IMR-90 (cell line): ENCODE measurements around the gene ATP1B2. TPM values are rescaled to one million over a fixed set of nuclear protein-coding genes. Genes with fewer than 3 reads are reported as not detected.

Source experiments
- ATAC-seq: fragments of 200-7000 bp; cut with Tn5 transposase; 2 replicates; pipeline ENCODE4 v1.9.1; 2020; ENCODE audit warnings: low read depth, mild to moderate bottlenecking, moderate library complexity
- BruUV-seq: library from RNA; stranded (reverse); fragments of 400-500 nt; replicated peaks from 2 replicates; lab custom pipeline; 2021; lab: Mats Ljungman, UMichigan
- CTCF ChIA-PET: fragments of 300-600 bp; formaldehyde crosslinking; extraction: SDS; loops from one replicate; lab custom pipeline; 2021; ENCODE audit warnings: antibody characterized with exemption; lab: Yijun Ruan, JAX
- POLR2A ChIA-PET: fragments of 300-600 bp; sonication (Branson Sonifier 250); formaldehyde crosslinking; loops from one replicate; lab custom pipeline; 2022; ENCODE audit warnings: antibody characterized with exemption; ENCODE audit not compliant: unreplicated experiment; lab: Charles Lee
- DNase-seq: peaks from one replicate; pipeline ENCODE4 v3.0.0; 2013
- H2AFZ ChIP-seq: replicated peaks from 2 replicates; pipeline ENCODE3; 2013; ENCODE audit warnings: low read length, mild to moderate bottlenecking; ENCODE audit not compliant: poor library complexity
- H2AK5ac ChIP-seq: 2 replicates; pipeline ENCODE4 v1.6.1; 2013; ENCODE audit warnings: low read depth, low read length, inconsistent platforms
- H2AK9ac ChIP-seq: replicated peaks from 2 replicates; pipeline ENCODE3; 2013; ENCODE audit warnings: mild to moderate bottlenecking, low read depth, low read length, moderate library complexity; ENCODE audit not compliant: poor library complexity
- H2BK120ac ChIP-seq: 2 replicates; pipeline ENCODE4 v1.6.1; 2013; ENCODE audit warnings: low read depth, low read length, inconsistent platforms
- H2BK15ac ChIP-seq: 3 replicates; pipeline ENCODE4 v1.6.1; 2013; ENCODE audit warnings: low read depth, low read length, inconsistent platforms
- H2BK20ac ChIP-seq: 2 replicates; pipeline ENCODE4 v1.6.1; 2013; ENCODE audit warnings: low read depth, mild to moderate bottlenecking, inconsistent platforms, low read length, moderate library complexity
- H2BK5ac ChIP-seq: 2 replicates; pipeline ENCODE4 v1.6.1; 2013; ENCODE audit warnings: mild to moderate bottlenecking, low read depth, low read length, inconsistent platforms; ENCODE audit not compliant: poor library complexity, severe bottlenecking
- H3K14ac ChIP-seq: replicated peaks from 2 replicates; pipeline ENCODE4 v1.6.1; 2013; ENCODE audit warnings: low read depth, low read length, inconsistent platforms
- H3K18ac ChIP-seq: 2 replicates; pipeline ENCODE4 v1.6.1; 2013; ENCODE audit warnings: low read depth, low read length, control low read depth
- H3K23ac ChIP-seq: 2 replicates; pipeline ENCODE4 v1.6.1; 2013; ENCODE audit warnings: low read depth, low read length, inconsistent platforms
- H3K27ac ChIP-seq: 2 replicates; pipeline ENCODE4 v1.5.1; 2013; ENCODE audit warnings: mild to moderate bottlenecking, control low read depth, low read length; ENCODE audit not compliant: insufficient read depth
- H3K27me3 ChIP-seq: 2 replicates; pipeline ENCODE4 v1.6.1; 2013; ENCODE audit warnings: low read length; ENCODE audit not compliant: control insufficient read depth, insufficient read depth
- H3K36me3 ChIP-seq: 2 replicates; pipeline ENCODE4 v1.6.1; 2013; ENCODE audit warnings: low read length, mixed read lengths; ENCODE audit not compliant: control insufficient read depth, insufficient read depth
- H3K4ac ChIP-seq: 2 replicates; pipeline ENCODE4 v1.6.1; 2013; ENCODE audit warnings: low read depth, low read length, inconsistent platforms
- H3K4me1 ChIP-seq: 2 replicates; pipeline ENCODE4 v1.6.1; 2013; ENCODE audit warnings: low read length, mixed read lengths; ENCODE audit not compliant: control insufficient read depth, insufficient read depth
- H3K4me2 ChIP-seq: 2 replicates; pipeline ENCODE4 v1.6.1; 2013; ENCODE audit warnings: low read depth, mild to moderate bottlenecking, control low read depth, low read length, moderate library complexity
- H3K4me3 ChIP-seq: 2 replicates; pipeline ENCODE4 v1.5.1; 2013; ENCODE audit warnings: low read depth, mild to moderate bottlenecking, control low read depth, low read length, moderate library complexity; ENCODE audit not compliant: insufficient read depth
- H3K56ac ChIP-seq: 2 replicates; pipeline ENCODE4 v1.6.1; 2013; ENCODE audit warnings: low read length, inconsistent platforms; ENCODE audit not compliant: insufficient read depth; ENCODE audit errors: extremely low read depth
- H3K79me1 ChIP-seq, 2 experiments: 2 replicates each; pipeline ENCODE4 v1.6.1; 2013; ENCODE audit warnings: low read length in 2 of 2, inconsistent platforms in 1 of 2, low read depth in 1 of 2
- H3K9ac ChIP-seq: 2 replicates; pipeline ENCODE4 v1.6.1; 2013; ENCODE audit warnings: low read depth, low read length, control low read depth
- H3K9me1 ChIP-seq: 2 replicates; pipeline ENCODE4 v1.6.1; 2013; ENCODE audit warnings: low read length, inconsistent platforms; ENCODE audit not compliant: insufficient read depth
- H3K9me3 ChIP-seq: 2 replicates; pipeline ENCODE4 v1.6.1; 2013; ENCODE audit warnings: low read length; ENCODE audit not compliant: control insufficient read depth, insufficient read depth
- H4K20me1 ChIP-seq: 2 replicates; pipeline ENCODE4 v1.6.1; 2013; ENCODE audit warnings: low read length, inconsistent platforms; ENCODE audit not compliant: insufficient read depth
- H4K5ac ChIP-seq: 2 replicates; pipeline ENCODE4 v1.6.1; 2013; ENCODE audit warnings: mild to moderate bottlenecking, low read depth, low read length, control low read depth
- H4K8ac ChIP-seq, 2 experiments: 2 replicates each; pipeline ENCODE4 v1.6.1; 2013; ENCODE audit warnings: low read depth in 2 of 2, low read length in 2 of 2, control low read depth in 1 of 2, inconsistent platforms in 1 of 2
- H4K91ac ChIP-seq: 2 replicates; pipeline ENCODE4 v1.6.1; 2013; ENCODE audit warnings: low read depth, low read length, inconsistent platforms; ENCODE audit not compliant: insufficient read depth
- CTCF ChIP-seq: conservative IDR thresholded peaks from 2 replicates; pipeline ENCODE4 v1.5.1; 2012; ENCODE audit warnings: mild to moderate bottlenecking, low read depth, low read length, improper control_type of control experiment
- RAD21 ChIP-seq: IDR thresholded peaks from 2 replicates; pipeline ENCODE4 v1.6.1; 2012; ENCODE audit warnings: low read length, improper control_type of control experiment
- SMC3 ChIP-seq: fragments of 150-350 bp; IDR thresholded peaks from 2 replicates; pipeline ENCODE4 v1.6.1; 2016; ENCODE audit warnings: low read depth, mild to moderate bottlenecking, antibody characterized with exemption, low read length, moderate library complexity
- WGBS, 2 experiments: methylation state at CpG; one replicate each; pipeline versions ENCODE4 v1.1.5 to v1.1.7; 2013; ENCODE audit warnings: missing lambda C conversion rate in 2 of 2; ENCODE audit not compliant: insufficient read length in 1 of 2; ENCODE audit errors: extremely low coverage in 2 of 2; 5-methylcytosine and 5-hydroxymethylcytosine counted together
- dilution Hi-C: fragments of 300-500 bp; cut with HindIII; formaldehyde crosslinking; loops from one replicate; pipeline ENCODE4 v1.14.3; 2018; ENCODE audit warnings: low sequenced_read_pairs; ENCODE audit not compliant: unreplicated experiment
- in situ Hi-C: fragments of 300-500 bp; cut with MboI; formaldehyde crosslinking; loops from 3 replicates; pipeline ENCODE4 v1.14.3; 2019; ENCODE audit warnings: low sequenced_read_pairs, inconsistent platforms, mixed read lengths
- intact Hi-C: fragments of 100-400 bp; cut with micrococcal nuclease; formaldehyde crosslinking; loops from 2 replicates; pipeline ENCODE4 v1.10.0; 2022
- polyA plus RNA-seq, 3 experiments: library from polyadenylated mRNA; depleted of rRNA; stranded (reverse); fragments of >200 nt; gene quantifications; 2 replicates each; pipeline ENCODE4 v1.2.3, GENCODE V29; 2012; ENCODE audit warnings: low replicate concordance in 1 of 3
- total RNA-seq: library from RNA; depleted of rRNA; stranded (reverse); fragments of >200 nt; gene quantifications from 2 replicates; pipeline ENCODE4 v1.2.3, GENCODE V29; 2012

The ATP1B2 gene
- total and polyA plus RNA-seq, 2 of the 4 experiments (the other 2 are of a cell fraction): 0.02 TPM; not detected in 1

DNA sequence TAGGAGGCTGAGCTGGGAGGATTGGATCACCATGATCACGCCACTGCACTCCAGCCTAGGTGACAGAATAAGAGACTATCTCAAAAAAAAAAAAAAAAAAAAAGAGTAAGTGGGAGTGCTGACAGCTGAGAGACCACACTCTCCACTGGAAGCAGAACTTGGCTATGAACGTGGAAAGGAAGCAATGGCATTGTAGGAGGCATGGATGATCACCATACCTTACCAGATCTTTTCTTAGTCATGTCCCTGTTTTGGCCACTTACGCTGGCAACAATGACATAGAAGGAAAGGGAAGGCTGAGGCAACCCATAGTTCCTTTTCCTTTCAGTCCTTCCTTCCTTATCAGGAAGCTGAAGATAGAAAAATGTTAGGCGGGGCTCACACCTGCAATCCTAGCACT is 3.7 kb upstream of the ATP1B2 start:
- peaks cover 27% of the 10 kb centered on the region for H3K27me3 ChIP-seq
- H3K9me1 ChIP-seq: no peaks in the 10 kb centered on the region
- no peak overlapping the region for H2AFZ ChIP-seq
- WGBS, 2 experiments: no CpG with 5 or more reads among the region's 4 CpGs
- no peak overlapping the region for H3K56ac ChIP-seq
- ChIA-PET CTCF (interaction anchor here (0.6 kb wide), 1 partner anchor 41 kb away, joined by 3 read pairs; no protein-coding TSS in a partner anchor), POLR2A (no interaction called here)
- H2BK20ac ChIP-seq: no peak overlapping the region
- H4K20me1 ChIP-seq: no peaks in the 10 kb centered on the region; the same call in 1 of the 2 replicates
- no peak overlapping the region for H3K9ac ChIP-seq
- no peak for ATAC-seq
- no peak overlapping the region for H3K18ac ChIP-seq
- no peak overlapping the region for H4K5ac ChIP-seq
- H2AK5ac ChIP-seq: no peak overlapping the region
- no peak overlapping the region for H2BK15ac ChIP-seq
- dilution Hi-C loops: no loop called here
- H4K8ac ChIP-seq: no peak overlapping the region
- peaks cover 6% of the 10 kb centered on the region; the same call in 1 of the 2 replicates for H3K4me1 ChIP-seq
- no peak overlapping the region for H3K4ac ChIP-seq
- no peaks in the 10 kb centered on the region for H3K79me1 ChIP-seq
- in situ Hi-C loops: no loop called here
- no peak overlapping the region for H3K14ac ChIP-seq
- no peak overlapping the region for H2BK5ac ChIP-seq
- no peak overlapping the region for H3K23ac ChIP-seq
- BruUV-seq: no TSS peak
- H3K36me3 ChIP-seq: no peaks in the 10 kb centered on the region
- no peaks in the 10 kb centered on the region for H3K9me3 ChIP-seq
- no peak overlapping the region for H4K91ac ChIP-seq
- no peak overlapping the region for H3K4me3 ChIP-seq
- no peak for DNase-seq
- intact Hi-C loops: no loop called here
- H2BK120ac ChIP-seq: no peak overlapping the region
- TF ChIP-seq RAD21: no peak
- no peak for TF ChIP-seq SMC3
- TF ChIP-seq CTCF: no peak
- H3K4me2 ChIP-seq: no peak overlapping the region
- no peak overlapping the region for H2AK9ac ChIP-seq
- no peak overlapping the region for H3K27ac ChIP-seq
